Endothelial cell of umbilical vein (primary cell): ENCODE data around the gene KRT32. TPM values are rescaled to one million over a fixed set of nuclear protein-coding genes. Genes with fewer than 3 reads are reported as not detected.

Source experiments
- BruUV-seq: library from RNA; stranded (reverse); fragments of 400-500 nt; replicated peaks from 2 replicates; lab custom pipeline; 2021; lab: Mats Ljungman, UMichigan
- CTCF ChIA-PET: fragments of 300-600, 350-600 bp; sonication (Branson Sonifier 250); formaldehyde crosslinking; loops from one replicate; lab custom pipeline; 2021; ENCODE audit warnings: antibody characterized with exemption, inconsistent platforms; lab: Charles Lee
- POLR2A ChIA-PET: fragments of 300-600, 350-600 bp; sonication (Branson Sonifier 250); formaldehyde crosslinking; loops from one replicate; lab custom pipeline; 2021; ENCODE audit warnings: antibody characterized with exemption, inconsistent platforms; lab: Charles Lee
- DNase-seq: peaks from one replicate; pipeline ENCODE4 v3.0.0-alpha.2; 2011; ENCODE audit warnings: low read depth, low spot score
- FAIRE-seq: peaks from 2 replicates; lab custom pipeline; 2011; peaks lifted over from hg19 to GRCh38; lab: Jason Lieb, UNC
- H2AFZ ChIP-seq: 2 replicates; pipeline ENCODE4 v1.6.0; 2012; ENCODE audit warnings: low read depth, low read length, control low read depth, inconsistent platforms
- H3K27ac ChIP-seq: 2 replicates; pipeline ENCODE4 v1.5.1; 2011; ENCODE audit warnings: low read depth, mild to moderate bottlenecking, control low read depth, low read length, moderate library complexity; ENCODE audit not compliant: insufficient read depth
- H3K27me3 ChIP-seq, 2 experiments: 2 replicates each; pipeline versions ENCODE4 v1.6.0 to v1.6.1; 2011; ENCODE audit warnings: low read length in 2 of 2, mixed read lengths in 1 of 2; ENCODE audit not compliant: control insufficient read depth in 2 of 2, insufficient read depth in 2 of 2
- H3K36me3 ChIP-seq, 2 experiments: 2 replicates in 1 of 2; 3 replicates in 1 of 2; pipeline ENCODE4 v1.5.1; 2011; ENCODE audit warnings: low read length in 2 of 2, mild to moderate bottlenecking in 1 of 2, moderate library complexity in 1 of 2; ENCODE audit not compliant: control insufficient read depth in 2 of 2, insufficient read depth in 2 of 2; ENCODE audit errors: extremely low read depth in 1 of 2
- H3K4me1 ChIP-seq: 3 replicates; pipeline ENCODE4 v1.5.1; 2011; ENCODE audit warnings: mild to moderate bottlenecking, low read length; ENCODE audit not compliant: control insufficient read depth, insufficient read depth; ENCODE audit errors: extremely low read depth
- H3K4me2 ChIP-seq: 2 replicates; pipeline ENCODE4 v1.6.1; 2011; ENCODE audit warnings: low read length, control low read depth, mixed read lengths; ENCODE audit not compliant: insufficient read depth
- H3K4me3 ChIP-seq, 3 experiments: fragments of 200-600 bp in 1 of 3; sonication (generic), shearing (Covaris generic) in 1 of 3; replicated peaks in 1 of 3; 2 replicates each; pipeline ENCODE4 v1.5.1; 2011 to 2016; ENCODE audit warnings: control low read depth in 3 of 3, low read length in 3 of 3, mild to moderate bottlenecking in 2 of 3, inconsistent platforms in 1 of 3, low read depth in 1 of 3, moderate library complexity in 1 of 3; ENCODE audit not compliant: insufficient read depth in 1 of 3
- H3K79me2 ChIP-seq: 2 replicates; pipeline ENCODE4 v1.6.0; 2012; ENCODE audit warnings: low read length, inconsistent platforms; ENCODE audit not compliant: control insufficient read depth, insufficient read depth
- H3K9ac ChIP-seq: replicated peaks from 2 replicates; pipeline ENCODE3; 2011; ENCODE audit warnings: low read length, control low read depth; ENCODE audit not compliant: insufficient read depth; ENCODE audit errors: extremely low read depth
- H3K9me1 ChIP-seq: replicated peaks from 3 replicates; pipeline ENCODE4 v1.6.0; 2011; ENCODE audit warnings: mild to moderate bottlenecking, low read length; ENCODE audit not compliant: control insufficient read depth, insufficient read depth; ENCODE audit errors: extremely low read depth
- H3K9me3 ChIP-seq: replicated peaks from 2 replicates; pipeline ENCODE4 v1.5.1; 2012; ENCODE audit warnings: low read length, inconsistent platforms; ENCODE audit not compliant: control insufficient read depth, insufficient read depth
- H4K20me1 ChIP-seq: replicated peaks from 2 replicates; pipeline ENCODE3; 2011; ENCODE audit warnings: mild to moderate bottlenecking, low read length; ENCODE audit not compliant: control insufficient read depth, insufficient read depth; ENCODE audit errors: extremely low read depth
- EZH2 ChIP-seq: IDR thresholded peaks from 2 replicates; pipeline ENCODE4 v1.6.1; 2012; ENCODE audit warnings: borderline replicate concordance, low read depth, mild to moderate bottlenecking, moderate library complexity, low read length, inconsistent platforms; ENCODE audit not compliant: severe bottlenecking
- FOS ChIP-seq: IDR thresholded peaks from 2 replicates; pipeline ENCODE4 v1.6.1; 2011; ENCODE audit warnings: mild to moderate bottlenecking, low read length, moderate library complexity, borderline replicate concordance; ENCODE audit not compliant: insufficient read depth
- GATA2 ChIP-seq: IDR thresholded peaks from 2 replicates; pipeline ENCODE4 v1.7.0; 2011; ENCODE audit warnings: low read depth, mild to moderate bottlenecking, moderate library complexity, mixed read lengths, low read length; ENCODE audit not compliant: insufficient read length, insufficient read depth
- JUN ChIP-seq: IDR thresholded peaks from 2 replicates; pipeline ENCODE4 v1.6.1; 2011; ENCODE audit warnings: borderline replicate concordance, low read depth; ENCODE audit not compliant: insufficient read length, insufficient read depth
- MYC ChIP-seq: IDR thresholded peaks from one replicate; pipeline ENCODE4 v1.6.1; 2011; ENCODE audit warnings: mild to moderate bottlenecking, low read depth, low read length
- POLR2A ChIP-seq: IDR thresholded peaks from 2 replicates; pipeline ENCODE4 v1.6.1; 2012; ENCODE audit warnings: low read depth, mild to moderate bottlenecking, control low read depth, low read length
- POLR2AphosphoS5 ChIP-seq: IDR thresholded peaks from 2 replicates; pipeline ENCODE4 v1.6.1; 2012; ENCODE audit warnings: low read depth, mild to moderate bottlenecking, control low read depth, low read length, moderate library complexity; ENCODE audit not compliant: insufficient read depth
- dilution Hi-C: fragments of 300-500 bp; cut with MboI; formaldehyde crosslinking; loops from one replicate; pipeline ENCODE4 v1.15.0; 2019; ENCODE audit warnings: low sequenced_read_pairs; ENCODE audit not compliant: extremely low pct_ligation_motif_present
- intact Hi-C: fragments of 100-400 bp; cut with micrococcal nuclease; formaldehyde crosslinking; loops from one replicate; pipeline ENCODE4 v1.10.0; 2022
- polyA plus RNA-seq, 4 experiments: library from polyadenylated mRNA; depleted of rRNA in 3 of 4; stranded (reverse) in 3 of 4; unstranded in 1 of 4; fragments of >200 nt; gene quantifications; 2 replicates each; pipeline versions ENCODE4 v1.2.1 to v1.2.3, GENCODE V29; 2011 to 2012; ENCODE audit warnings: missing spikeins in 1 of 4
- total RNA-seq: library from RNA; stranded (reverse); gene quantifications from 2 replicates; pipeline ENCODE4 v1.2.3, GENCODE V29; 2021
- TF ChIP-seq, protein P1 (sequence below), 2 donors: IDR thresholded peaks; 1 replicate in 1 of 2; 2 replicates in 1 of 2; pipeline ENCODE4 v1.5.1; 2011; ENCODE audit warnings: low read length in 2 of 2, mild to moderate bottlenecking in 2 of 2, moderate library complexity in 2 of 2, control low read depth in 1 of 2, inconsistent platforms in 1 of 2, low read depth in 1 of 2; ENCODE audit not compliant: insufficient read depth in 1 of 2; ENCODE audit errors: extremely low read depth in 1 of 2
- TF ChIP-seq, protein P2 (sequence below): IDR thresholded peaks from 2 replicates; pipeline ENCODE4 v1.6.1; 2011; ENCODE audit not compliant: insufficient read depth, insufficient read length

Gene KRT32
- total and polyA plus RNA-seq, 2 donors (not counting 3 experiments of a cell fraction or from before 2014, with no cell fraction given), result not detected

DNA sequence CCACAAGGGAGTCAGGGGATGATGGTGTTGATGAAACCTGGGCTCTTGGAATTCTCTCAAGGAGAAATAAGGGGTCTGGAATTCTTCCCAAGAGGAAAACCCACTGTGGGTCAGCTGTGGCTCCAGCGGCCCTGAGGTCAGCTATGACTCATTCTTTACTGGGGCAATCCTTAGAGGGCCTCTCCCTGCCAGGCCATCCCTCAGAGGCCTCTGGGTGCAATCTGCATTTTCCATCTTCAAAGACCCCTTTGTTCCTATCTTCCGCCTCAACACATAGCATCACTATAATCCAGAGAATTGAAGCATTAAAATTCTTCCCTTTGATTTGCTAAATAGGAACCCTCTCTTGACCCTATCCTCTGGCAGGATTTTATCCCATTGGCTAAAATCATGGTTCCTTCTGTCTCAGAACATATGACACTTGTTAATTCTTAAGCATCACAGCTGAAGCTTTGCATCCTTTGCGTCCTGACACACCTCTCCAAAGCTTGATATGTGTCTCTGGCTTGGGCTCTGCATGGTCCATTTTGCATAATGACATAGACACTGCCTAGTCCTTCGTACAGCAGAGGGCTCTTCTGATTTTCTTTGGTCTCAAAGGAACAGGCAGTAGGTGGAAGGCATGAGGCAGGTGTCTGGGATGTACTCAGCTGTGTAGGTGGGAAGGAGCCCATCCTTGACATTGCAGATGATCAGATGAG lies 38.4 kb downstream of the KRT32 start:
- no peaks in the 10 kb centered on the region for H3K36me3 ChIP-seq
- no peaks in the 10 kb centered on the region for H3K79me2 ChIP-seq
- H3K27ac ChIP-seq, result no peak overlapping the region
- TF ChIP-seq MYC, result no peak
- TF ChIP-seq EZH2, result no peak
- no peak for TF ChIP-seq FOS
- no peak for TF ChIP-seq POLR2AphosphoS5
- TF ChIP-seq POLR2A, result no peak
- TF ChIP-seq GATA2, result no peak
- TF ChIP-seq, protein P1, sequence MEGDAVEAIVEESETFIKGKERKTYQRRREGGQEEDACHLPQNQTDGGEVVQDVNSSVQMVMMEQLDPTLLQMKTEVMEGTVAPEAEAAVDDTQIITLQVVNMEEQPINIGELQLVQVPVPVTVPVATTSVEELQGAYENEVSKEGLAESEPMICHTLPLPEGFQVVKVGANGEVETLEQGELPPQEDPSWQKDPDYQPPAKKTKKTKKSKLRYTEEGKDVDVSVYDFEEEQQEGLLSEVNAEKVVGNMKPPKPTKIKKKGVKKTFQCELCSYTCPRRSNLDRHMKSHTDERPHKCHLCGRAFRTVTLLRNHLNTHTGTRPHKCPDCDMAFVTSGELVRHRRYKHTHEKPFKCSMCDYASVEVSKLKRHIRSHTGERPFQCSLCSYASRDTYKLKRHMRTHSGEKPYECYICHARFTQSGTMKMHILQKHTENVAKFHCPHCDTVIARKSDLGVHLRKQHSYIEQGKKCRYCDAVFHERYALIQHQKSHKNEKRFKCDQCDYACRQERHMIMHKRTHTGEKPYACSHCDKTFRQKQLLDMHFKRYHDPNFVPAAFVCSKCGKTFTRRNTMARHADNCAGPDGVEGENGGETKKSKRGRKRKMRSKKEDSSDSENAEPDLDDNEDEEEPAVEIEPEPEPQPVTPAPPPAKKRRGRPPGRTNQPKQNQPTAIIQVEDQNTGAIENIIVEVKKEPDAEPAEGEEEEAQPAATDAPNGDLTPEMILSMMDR (IDR thresholded peaks at IDR 0.05; ENCODE audit: extremely low read depth in 1 of 2, insufficient read depth in 1 of 2, low read depth in 1 of 2, low read length in 2 of 2), result no peak
- TF ChIP-seq JUN, result no peak
- TF ChIP-seq, protein P2, sequence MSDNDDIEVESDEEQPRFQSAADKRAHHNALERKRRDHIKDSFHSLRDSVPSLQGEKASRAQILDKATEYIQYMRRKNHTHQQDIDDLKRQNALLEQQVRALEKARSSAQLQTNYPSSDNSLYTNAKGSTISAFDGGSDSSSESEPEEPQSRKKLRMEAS, result no peak
- peaks cover 0 to 3% of the 10 kb centered on the region in 2 experiments for H3K27me3 ChIP-seq
- CTCF ChIA-PET, result interaction anchor here (0.8 kb wide), 1 partner anchor 120 kb away, joined by 4 read pairs; no protein-coding TSS in a partner anchor
- FAIRE-seq (no peak), DNase-seq (no peak)
- no TSS peak for BruUV-seq
- H3K9me1 ChIP-seq, result no peaks in the 10 kb centered on the region
- no peak overlapping the region for H3K4me2 ChIP-seq
- H3K4me3 ChIP-seq, result no peak overlapping the region
- dilution Hi-C loops, result no loop called here
- H3K4me1 ChIP-seq, result no peaks in the 10 kb centered on the region
- no peaks in the 10 kb centered on the region for H4K20me1 ChIP-seq
- no peak overlapping the region for H2AFZ ChIP-seq
- no peaks in the 10 kb centered on the region for H3K9me3 ChIP-seq
- POLR2A ChIA-PET, result no interaction called here
- H3K9ac ChIP-seq, result no peak overlapping the region
- intact Hi-C loops, result loop anchor here (10.0 kb wide), 1 partner anchor 46 kb away; no protein-coding TSS in a partner anchor
